ENCODE data around the gene TMEM38B. TPM values are rescaled to one million over a fixed set of nuclear protein-coding genes. Genes with fewer than 3 reads are reported as not detected.

Gene TMEM38B, protein sequence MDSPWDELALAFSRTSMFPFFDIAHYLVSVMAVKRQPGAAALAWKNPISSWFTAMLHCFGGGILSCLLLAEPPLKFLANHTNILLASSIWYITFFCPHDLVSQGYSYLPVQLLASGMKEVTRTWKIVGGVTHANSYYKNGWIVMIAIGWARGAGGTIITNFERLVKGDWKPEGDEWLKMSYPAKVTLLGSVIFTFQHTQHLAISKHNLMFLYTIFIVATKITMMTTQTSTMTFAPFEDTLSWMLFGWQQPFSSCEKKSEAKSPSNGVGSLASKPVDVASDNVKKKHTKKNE
- polyA plus RNA-seq (2013, experiment 1 of 2; ENCODE audit: insufficient read length) = 9.4 TPM
- 8.5 TPM for polyA plus RNA-seq (2013, experiment 2 of 2; ENCODE audit: insufficient read length)

DNA sequence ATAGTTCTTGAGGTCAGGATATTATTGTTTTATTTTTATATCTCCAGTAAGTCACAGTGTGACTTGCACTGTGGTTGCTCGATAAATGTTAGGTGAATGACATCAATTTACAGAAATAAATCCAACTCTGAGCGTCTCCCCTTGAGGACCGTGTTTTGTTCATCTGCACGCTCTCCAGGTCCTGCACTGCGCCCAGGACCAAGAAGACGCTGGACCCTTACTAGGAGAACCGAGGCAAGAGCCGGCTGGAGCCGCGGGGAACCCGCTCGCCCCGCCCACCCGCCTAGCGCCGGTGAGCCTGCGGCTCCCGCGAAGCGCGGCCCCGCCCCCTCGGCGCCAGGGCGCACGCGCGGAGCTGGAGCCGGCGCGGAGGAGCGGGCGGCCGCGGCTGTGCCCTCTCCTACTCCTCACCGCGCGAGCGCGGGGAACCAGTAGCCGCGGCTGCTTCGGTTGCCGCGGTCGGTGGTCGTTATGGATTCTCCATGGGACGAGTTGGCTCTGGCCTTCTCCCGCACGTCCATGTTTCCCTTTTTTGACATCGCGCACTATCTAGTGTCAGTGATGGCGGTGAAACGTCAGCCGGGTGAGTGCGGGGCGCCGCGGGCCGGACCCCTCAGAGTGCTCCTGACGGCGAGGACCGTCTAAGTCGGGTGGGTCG, at the start of gene TMEM38B:
Gene TMEM38B, plus strand, starts transcription at position 352 of the 658 bp plus-strand sequence. Its CDS starts 120 bp downstream, at position 472.
- peak; percentile 76 for DNase-seq

DNA sequence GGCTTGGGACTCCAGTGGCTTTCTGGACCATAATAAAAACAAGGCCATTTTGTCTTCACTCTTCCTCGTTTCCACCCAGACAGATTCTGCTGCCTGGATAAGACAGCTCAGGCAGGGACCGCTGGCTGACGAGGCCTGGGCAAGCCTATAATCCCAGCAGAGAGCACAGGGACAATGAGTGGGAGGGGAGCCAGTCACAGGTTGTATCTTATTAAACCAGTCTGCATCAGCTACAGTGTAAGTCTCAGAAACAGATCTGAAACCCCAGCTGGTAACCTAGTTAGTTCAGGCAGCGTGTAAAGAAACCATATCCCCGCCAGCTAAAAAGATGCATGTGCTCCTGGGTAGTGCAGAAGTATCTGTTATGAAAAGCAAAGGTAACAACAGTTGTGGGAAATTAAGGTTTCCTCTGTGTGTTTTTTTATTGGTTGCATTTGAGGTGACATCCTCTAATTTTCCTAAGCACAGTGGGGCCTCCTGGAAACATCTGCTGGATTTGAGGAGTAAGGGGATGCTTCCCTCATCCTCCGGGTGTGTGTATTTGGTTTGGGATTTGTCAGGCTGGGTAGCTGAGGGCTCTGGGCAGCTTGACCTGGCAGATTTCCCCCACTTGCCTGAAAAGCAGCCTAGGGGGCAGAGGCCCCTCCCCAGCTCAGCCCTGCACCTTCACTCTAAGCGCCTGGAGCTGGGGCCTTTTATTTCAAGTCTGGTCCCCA, 47.3 kb upstream of the TMEM38B start:
- DNase-seq = no peak

DNA sequence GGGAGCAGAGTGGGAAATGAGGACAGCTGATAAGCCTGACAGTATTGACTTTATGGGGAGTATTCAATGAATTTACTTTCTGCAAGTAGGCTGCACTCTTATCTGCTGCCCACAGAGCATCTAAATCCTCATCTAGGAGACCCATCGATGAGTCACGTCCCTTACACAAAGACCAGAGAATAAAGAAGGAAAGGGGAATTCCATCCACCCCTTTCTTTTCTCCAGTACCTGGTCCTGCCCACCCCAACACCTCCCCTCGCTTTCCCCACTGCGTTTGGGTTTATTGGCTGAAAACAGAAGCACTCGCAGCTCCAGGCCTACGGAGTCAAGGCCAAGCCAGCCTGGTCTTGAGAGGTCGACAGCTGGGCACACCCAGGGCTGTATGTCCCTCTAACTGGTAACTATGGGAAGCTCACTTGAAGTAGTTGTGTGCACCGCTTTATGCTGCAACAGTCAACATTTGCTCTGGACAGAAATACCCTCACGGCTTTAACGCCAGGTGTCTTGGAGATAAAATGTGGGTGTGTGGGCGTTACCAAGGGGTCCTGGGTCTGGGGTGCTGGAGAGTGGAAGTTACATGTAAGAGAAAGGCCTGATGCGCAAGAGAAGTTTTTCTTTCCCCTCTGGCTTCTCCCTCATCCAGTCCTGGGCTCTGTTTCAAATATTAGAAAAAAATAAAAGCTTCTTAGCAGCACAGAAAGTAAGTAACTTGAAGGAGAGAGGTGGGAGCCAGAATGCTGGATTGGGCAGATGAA, 46.6 kb upstream of the TMEM38B start:
- DNase-seq = no peak

DNA sequence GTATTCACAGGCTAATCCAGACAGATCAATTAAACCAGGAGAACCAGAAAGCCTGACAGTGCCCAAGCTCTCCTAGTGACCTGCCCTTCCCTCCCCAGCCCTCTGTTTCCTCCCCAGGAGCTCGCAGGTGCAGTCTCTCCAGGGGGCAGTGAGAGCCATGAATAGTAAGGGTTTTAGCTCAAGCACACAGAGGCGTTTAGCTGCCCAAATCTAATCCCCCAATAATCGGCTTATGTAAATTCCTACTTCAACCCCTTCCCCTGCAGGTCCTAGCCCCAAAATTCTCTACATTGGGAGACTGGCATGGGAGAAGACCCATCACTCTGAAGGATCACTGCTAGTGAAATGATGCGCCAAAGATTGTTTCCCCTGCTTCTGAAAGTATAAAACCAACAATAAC, 42.5 kb upstream of the TMEM38B start:
- no peak for DNase-seq

DNA sequence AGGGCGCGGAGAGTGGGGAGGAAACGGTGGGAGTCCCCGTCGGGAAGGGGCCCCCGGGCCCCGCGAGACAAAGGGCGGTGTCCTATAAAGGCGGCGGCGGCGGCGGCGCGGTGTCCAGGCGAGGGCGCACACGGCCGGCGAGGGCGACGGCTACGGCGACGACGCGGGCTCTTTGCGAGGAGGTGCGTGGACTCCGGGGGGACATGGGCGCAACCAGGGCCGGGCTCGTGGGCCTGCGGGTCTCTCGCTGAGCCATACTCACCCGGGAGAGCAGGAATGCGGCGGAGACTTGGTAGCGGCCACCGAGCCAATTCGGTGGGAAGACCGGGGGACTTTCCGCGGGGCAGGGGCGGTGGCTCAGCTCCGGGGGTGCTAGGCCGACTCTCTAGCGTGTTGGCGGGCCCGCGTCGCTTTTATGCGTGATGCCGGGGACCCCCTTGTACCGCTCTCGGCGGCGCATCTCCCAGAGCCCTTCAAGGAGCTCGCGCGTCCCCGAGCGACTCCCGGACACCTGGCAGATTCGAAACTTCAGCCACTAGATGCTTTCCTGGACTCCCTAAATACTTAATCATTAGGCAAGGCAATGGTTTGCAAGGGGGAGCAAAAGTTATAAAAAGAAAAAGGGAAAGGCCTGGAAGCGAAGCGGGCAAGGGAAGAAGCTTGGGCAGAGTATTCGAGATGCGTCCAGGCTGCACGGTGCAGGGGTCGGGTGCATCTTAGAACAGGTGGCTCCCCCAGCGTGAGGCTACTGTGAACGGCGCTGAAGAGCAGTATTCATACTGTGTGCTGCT, 38.0 kb upstream of the TMEM38B start:
- peak; percentile 12 for DNase-seq

DNA sequence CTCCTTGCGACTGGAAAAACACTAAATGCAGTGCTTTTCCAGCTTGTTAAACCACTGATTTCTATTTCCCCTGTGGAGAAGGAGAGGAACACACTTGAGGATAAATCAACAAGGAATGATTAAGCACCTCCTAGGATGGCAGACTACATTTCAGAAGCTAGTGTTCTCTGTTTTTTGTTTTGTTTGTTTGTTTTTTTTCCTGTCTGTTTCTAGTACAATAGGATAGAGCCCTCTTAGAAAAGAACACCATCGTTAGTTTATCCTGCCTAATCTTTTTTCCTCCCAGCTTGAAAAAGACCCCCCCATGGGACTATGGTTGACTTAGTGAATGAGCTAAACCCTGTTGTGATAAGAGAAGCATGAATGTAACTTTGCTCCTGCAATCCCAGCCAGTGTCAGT, 36.0 kb upstream of the TMEM38B start:
- no peak for DNase-seq

DNA sequence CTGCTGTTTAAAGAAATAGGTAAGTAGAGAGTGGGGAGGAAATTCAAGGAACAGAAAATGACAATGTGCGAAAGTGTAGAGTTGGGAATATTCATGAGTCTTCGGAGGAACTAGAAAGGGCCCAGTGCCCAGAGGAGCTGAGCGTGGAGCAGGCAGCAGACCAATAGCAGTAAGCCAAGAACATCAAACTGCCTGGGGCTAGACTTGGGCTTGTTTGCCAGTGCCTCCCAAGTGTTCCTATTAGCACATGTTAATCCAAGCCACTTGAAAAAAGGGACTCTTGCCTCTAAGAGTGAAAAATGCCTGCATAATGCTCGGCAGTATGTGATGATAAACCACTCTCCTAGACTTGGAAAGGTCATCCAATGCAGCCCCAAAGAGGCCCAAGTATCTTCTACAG, 33.3 kb upstream of the TMEM38B start:
- DNase-seq = no peak

DNA sequence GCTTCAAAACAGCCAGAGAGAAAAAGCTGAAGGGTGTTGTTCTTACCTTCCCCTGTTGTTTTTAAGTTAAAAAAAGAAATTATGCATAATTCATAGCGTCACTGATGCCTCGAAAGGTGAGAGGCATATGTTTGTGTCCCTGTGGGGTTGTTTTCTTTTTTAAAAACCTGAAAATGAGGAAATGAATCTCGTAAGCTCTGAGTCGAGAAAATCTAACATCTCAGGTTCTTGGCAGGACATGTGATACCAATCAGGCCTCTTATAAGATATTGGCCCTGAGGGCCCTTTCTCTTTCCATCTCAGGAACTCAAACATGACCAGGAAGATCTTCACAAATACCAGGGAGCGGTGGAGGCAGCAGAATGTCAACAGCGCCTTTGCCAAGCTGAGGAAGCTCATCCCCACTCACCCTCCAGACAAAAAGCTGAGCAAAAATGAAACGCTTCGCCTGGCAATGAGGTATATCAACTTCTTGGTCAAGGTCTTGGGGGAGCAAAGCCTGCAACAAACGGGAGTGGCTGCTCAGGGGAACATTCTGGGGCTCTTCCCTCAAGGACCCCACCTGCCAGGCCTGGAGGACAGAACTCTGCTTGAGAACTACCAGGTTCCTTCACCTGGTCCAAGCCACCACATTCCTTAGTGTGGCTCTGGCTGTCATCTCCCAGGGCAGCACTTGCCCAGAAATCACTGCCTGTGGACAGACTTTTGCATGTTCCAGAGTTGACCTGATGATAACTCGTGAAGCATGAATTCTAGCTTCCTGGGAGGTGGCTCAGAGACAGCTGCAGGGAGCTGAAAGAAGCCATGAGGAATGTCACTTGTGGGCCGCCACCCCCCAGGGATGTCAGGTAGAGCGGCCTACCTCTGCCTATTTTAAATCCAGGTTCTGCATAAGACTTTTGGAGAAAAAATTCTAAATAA, 31.9 kb upstream of the TMEM38B start, which contains the start of gene TAL2:
Gene TAL2, plus strand, starts transcription at position 274 of the 921 bp plus-strand sequence. Its CDS starts 40 bp downstream, at position 314.
- no peak for DNase-seq

DNA sequence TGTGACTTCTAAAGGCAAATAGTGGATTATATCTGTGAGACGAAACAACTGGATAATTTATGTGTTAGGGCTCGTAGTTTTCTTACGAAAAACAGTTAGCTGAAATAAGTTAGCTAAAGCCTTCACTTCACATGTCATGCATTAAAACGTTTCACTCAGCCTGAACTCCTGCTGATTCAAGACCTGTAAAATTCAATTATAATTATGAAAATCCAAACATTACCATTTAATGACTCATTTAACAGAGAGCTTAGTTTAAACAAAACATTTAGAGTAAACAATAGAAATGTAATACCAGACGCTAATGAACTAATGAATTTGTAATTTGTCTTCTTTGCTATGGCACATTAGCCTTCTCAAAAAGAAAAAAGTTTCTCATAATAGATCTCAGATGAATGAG, 30.4 kb upstream of the TMEM38B start:
- no peak for DNase-seq

DNA sequence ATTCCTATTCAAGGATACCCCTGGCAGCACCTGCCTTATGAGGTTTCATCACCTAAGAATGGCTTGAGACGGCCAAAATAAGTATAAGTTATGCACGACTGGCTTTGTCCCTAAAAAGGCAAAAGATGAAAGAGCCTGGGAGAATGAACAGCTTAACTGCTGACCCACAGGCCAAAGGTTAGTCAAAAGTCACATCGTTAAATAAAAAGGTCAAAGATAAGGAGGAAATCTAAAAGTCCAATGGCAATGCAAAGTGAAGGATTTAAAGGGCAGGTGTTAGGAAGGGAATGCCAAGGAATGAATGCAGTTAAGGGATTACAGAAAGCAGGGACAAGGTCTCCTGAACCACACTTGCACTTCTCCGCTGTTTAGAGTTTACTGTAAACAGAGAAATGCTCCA, 26.5 kb upstream of the TMEM38B start:
- DNase-seq = no peak

DNA sequence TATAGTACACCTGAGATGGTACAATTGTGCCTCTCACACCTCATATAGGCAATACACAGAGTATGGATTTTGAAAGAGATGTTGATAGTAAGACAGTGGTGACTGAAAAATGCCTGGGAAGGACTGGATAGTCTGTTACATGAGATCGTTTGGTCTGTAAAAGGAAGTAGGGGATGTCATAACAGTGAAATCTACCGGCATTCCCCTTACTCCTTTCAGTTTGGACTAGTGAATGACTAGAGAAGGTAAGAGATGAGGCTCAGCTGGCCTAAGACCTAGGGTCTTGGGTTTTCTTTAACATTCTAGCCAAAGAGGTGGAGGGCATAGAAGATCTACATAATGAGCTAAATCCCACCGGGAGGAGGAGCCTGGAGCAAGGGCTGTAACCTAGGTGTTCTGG, 24.0 kb upstream of the TMEM38B start:
- DNase-seq = no peak

DNA sequence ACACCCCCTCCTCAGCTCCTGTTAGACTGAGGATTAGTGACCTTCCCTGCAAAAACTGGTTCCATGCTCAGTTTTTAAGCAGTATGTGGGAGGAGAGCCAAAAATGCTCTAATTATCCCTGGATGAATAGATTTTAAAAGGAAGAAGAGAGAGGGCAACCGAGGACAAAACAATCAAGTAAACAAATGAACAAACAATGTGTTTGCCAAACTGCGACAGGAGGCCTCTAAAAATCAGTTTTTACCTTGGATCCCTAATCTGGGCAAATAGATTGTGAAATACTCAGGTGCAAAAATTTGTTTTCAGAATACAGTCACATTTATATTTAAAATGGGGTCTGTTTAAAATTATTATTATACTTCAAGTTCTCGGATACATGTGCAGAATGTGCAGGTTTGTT, 23.6 kb upstream of the TMEM38B start:
- DNase-seq = no peak

DNA sequence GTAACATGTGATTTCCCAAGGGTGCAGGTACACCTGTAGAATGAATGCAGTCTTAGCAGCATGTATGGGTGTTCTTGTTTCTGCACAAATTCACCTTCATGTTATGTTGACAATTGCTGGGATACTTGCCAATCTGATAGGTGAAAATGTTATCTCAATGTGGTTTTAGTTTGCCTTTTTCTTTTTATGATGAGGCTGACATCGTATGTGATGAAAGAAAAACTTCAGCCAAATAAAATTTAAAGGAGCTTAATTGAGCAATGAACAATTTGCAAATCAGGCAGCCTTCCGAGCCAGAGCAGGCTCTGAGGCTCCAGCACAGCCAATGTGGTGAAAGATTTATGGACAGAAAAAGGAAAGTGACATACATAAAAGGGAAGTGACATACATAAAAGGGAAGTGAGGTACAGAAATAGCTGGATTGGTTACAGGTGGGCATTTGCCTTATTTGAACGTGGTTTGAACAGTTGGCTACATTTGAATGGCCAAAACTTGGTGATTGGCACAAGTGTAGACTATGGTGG, 21.6 kb upstream of the TMEM38B start:
- no peak for DNase-seq

DNA sequence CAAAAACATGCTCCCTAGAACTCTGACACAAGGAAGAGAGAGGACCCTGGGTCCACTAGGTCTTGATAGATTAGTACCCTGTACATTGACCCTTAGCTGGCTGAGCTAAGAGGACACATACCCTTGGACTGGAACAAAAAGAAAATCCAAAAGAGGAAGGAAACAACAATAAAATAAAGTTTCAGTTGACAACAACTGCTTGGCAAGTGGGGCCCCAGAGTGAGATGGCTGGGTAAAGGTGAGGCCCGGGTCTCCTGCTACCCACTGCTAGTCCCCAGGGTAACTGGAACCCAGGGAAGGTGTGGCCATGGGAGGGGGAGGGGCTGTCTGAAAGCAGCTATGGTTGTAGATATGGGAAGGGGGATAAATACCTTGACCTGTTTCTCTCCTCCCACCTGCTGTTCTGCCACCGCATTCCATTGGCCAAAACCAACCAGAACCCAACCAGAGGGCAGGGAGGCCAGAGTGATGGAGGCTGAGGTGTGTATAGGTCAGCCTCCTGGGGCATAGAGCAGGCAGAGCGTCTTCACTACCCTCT, 20.4 kb upstream of the TMEM38B start:
- DNase-seq = no peak

DNA sequence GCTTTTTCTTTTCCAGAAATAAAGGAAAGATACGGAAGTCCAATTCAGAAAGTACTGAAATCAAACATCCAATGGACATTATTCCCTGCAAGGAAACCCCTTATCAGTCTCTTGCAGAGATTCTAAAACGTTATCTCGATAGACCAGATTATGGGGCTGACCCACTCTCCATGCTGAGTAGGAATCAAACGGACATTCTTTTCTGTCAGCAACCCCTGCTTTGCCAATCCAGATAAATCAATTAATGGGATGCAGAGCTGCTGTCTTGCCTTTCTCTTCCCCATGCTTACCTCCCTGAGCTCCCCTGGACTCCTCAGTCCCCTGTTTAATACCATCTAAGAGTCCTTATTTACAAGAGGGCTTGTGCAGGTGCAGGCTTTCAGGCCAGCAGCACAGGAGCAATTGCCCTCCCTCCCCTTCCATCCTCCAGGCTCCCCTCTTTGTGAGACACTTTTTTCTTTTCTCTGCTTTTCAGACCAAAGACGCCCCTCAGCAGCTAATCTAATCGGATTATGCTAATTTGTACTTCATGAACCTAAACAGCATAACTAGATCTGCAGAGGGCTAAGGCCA, 17.9 kb upstream of the TMEM38B start:
- no peak for DNase-seq

DNA sequence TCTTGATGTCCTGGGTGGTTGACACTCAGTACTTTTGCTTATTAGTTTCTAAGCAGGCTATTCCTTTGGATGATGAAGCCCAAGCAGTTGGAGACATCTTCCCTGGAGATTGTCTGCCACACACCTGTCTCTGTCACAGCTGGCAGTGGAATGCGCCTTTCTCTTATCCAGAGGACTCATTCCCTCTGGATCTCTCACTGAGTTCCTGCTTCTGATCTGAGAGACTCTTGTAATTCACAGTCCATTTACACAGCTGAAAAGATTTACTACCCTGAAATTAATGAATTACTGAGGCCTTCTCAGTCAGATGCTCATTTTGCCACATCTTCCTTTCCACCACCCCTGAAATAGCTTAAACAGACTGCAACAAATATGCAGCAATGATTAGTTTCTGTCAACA, 16.2 kb upstream of the TMEM38B start:
- DNase-seq = no peak

DNA sequence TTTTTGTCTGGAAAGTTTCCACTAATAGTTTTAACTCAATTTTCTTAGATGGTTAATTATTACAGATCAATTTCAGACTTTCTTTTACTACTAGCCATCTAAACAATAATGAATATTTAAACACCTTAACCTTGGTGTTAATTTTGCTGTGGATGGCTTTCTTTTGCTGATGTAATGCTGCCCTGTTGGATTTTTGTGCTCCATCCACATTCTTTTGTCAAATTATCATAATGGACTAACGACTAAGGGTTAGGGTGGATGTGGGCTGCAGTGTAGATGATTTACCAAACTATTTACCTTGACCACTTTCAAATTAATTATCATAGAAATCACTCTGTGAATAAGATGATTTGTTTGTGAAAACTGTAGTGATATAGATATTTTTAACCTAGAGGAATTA, 15.6 kb upstream of the TMEM38B start:
- no peak for DNase-seq

DNA sequence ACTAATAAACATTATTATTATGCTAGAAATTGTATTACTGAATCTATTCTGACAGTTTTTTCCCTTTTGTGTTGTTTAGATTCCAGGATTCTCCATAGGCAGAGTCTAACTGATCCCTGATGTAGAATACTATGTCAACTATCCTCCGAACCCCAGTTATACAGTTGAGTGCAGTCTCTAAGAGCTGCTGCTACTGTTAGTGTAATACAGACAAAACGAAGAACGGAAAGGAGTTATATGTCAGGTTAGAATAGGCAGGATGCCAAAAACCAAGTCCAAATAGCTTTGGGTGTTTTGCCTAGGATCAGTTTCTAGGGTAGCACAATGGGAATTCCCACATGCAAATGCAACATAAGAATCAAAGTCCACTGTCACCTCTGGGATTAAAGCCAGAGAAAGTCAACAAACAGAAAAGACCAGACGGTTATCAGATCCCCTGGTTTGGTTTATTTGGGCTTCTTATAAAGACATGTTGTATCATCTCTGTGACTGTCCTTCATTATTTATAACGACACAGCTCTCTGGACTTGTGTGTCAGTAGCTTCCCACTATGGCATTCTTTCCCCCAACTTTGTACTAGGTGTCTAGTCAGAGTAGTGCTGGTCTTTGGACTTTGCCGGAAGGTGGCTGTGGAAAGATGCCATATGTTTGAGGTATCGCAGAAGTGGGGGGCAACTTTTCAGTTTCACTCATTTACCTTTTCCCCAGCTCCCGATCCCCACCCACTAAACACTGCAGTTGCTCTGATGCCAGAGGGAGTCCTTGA, 14.9 kb upstream of the TMEM38B start:
- no peak for DNase-seq

DNA sequence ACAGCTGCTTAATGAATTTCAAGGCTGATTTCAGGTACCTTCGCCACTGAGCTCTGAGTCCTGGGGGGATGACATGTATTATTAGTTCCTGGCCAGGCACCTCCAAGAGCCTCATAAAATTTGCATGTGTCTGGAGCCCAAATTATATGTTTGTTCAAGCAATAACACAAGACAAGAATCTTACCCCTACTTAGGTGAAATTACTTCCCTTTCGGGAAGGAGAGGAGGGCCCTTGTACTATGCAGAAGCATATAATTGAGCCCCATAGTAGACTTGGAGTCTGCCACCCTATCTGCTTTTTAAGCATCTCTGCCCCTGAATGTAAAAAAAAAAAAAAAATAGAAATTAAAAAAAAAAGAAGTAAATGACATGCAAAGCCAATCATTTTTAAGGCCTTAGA, 13.0 kb upstream of the TMEM38B start:
- no peak for DNase-seq

Measured in fibroblast of skin of scalp (primary cell).